SH-SY5Y (cell line): ENCODE measurements around the gene UTP3.

ENCODE experiments used
- GATA2 ChIP-seq: IDR thresholded peaks from 2 replicates; pipeline ENCODE4 v1.6.1; 2011; ENCODE audit warnings: mild to moderate bottlenecking, low read depth, low read length
- GATA3 ChIP-seq: IDR thresholded peaks from 2 replicates; pipeline ENCODE4 v1.6.1; 2011; ENCODE audit warnings: low read depth, mild to moderate bottlenecking, low read length, moderate library complexity

DNA sequence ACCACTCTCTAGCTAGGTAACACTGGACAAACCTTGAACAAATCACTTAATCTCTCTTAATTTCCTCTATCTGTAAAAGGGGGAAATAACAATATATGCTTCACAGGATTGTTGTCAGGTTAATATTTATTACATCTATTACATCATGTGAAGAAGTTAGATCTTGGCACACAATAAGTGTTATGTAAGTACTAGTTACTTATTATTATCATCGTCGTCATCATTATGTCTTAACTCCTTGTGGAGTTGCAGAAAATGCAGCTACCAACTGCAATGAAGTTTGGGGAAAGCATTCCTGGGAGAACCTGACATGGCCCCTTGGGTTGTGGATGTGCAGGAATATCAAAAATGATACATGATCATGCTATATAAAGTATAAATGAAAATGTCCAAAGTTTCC is 17.2 kb upstream of the UTP3 start:
- TF ChIP-seq GATA3 (no peak), GATA2 (no peak)
